ENCODE data around the gene TMEM272.

DNA sequence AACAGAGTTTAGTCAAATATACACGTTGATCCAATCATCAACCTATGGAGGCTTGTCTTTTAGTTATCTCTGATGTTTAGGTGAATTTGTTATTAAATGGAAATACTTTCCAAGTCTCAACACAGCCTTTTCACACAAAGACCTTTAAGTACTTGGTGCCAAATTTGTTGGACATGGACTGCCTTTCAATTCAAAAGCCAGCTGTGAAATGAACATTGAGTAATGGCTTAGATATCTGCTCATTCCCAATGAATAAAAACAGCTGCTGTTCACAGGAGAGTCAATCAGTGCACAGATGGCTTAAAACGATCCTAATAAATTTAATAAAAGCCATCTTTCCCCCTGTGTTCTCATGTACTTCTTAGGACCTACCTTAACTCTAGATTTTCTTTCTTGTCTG is 21.1 kb downstream of the TMEM272 start:
- TF ChIP-seq, protein P1, sequence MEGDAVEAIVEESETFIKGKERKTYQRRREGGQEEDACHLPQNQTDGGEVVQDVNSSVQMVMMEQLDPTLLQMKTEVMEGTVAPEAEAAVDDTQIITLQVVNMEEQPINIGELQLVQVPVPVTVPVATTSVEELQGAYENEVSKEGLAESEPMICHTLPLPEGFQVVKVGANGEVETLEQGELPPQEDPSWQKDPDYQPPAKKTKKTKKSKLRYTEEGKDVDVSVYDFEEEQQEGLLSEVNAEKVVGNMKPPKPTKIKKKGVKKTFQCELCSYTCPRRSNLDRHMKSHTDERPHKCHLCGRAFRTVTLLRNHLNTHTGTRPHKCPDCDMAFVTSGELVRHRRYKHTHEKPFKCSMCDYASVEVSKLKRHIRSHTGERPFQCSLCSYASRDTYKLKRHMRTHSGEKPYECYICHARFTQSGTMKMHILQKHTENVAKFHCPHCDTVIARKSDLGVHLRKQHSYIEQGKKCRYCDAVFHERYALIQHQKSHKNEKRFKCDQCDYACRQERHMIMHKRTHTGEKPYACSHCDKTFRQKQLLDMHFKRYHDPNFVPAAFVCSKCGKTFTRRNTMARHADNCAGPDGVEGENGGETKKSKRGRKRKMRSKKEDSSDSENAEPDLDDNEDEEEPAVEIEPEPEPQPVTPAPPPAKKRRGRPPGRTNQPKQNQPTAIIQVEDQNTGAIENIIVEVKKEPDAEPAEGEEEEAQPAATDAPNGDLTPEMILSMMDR (IDR thresholded peaks at IDR 0.05) = no peak
- no peak for TF ChIP-seq POLR2A (IDR thresholded peaks at IDR 0.05)
